BE2C (cell line): ENCODE results near the gene FAM76B.

Experiments used
- DNase-seq: peaks from one replicate; pipeline ENCODE4 v3.0.0-alpha.2; 2020
- H3K27me3 ChIP-seq: fragments of 250-450 bp; sonication (Bioruptor Pico); 2 replicates; pipeline ENCODE4 v1.5.1; 2020; ENCODE audit warnings: mild to moderate bottlenecking
- H3K36me3 ChIP-seq: fragments of 250-450 bp; sonication (Bioruptor Pico); 2 replicates; pipeline ENCODE4 v1.5.1; 2020; ENCODE audit warnings: mild to moderate bottlenecking
- H3K4me1 ChIP-seq: fragments of 250-450 bp; sonication (Bioruptor Pico); 2 replicates; pipeline ENCODE4 v1.5.1; 2020
- H3K4me3 ChIP-seq: 2 replicates; pipeline ENCODE4 v1.5.1; 2011; ENCODE audit warnings: low read depth, low read length
- H3K9me3 ChIP-seq: fragments of 250-450 bp; sonication (Bioruptor Pico); 2 replicates; pipeline ENCODE4 v1.5.1; 2020
- TF ChIP-seq, protein P1 (sequence below): IDR thresholded peaks from 2 replicates; pipeline ENCODE4 v1.5.1; 2012; ENCODE audit warnings: mild to moderate bottlenecking, low read depth, low read length

FAM76B gene

DNA sequence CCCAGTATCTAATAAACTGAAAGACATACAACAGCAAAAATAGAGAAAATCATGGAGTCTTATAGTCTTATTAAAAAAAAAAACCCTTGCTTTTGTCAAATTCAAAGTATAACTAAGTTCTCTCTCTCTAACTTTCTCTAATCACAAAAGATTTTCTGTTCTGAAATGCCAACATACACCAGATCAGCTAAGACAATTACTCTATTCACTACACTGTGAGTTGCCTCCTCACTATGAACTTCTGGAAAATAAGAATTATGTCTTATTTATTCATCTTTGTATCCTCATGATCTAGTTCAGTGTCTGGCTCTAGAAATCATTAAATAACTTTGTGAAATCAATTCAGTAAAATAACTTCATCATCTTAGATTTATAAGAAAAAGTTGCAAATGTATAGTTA lies 12.7 kb downstream of the FAM76B start:
- Histone ChIP-seq H3K4me1 (no peaks in the 10 kb centered on the region; the same call in 1 of the 2 replicates), H3K9me3 (no peaks in the 10 kb centered on the region), H3K27me3 (no peaks in the 10 kb centered on the region), H3K36me3 (peaks cover 58% of the 10 kb centered on the region), H3K4me3 (no peak overlapping the region)
- DNase-seq: no peak
- TF ChIP-seq, protein P1, sequence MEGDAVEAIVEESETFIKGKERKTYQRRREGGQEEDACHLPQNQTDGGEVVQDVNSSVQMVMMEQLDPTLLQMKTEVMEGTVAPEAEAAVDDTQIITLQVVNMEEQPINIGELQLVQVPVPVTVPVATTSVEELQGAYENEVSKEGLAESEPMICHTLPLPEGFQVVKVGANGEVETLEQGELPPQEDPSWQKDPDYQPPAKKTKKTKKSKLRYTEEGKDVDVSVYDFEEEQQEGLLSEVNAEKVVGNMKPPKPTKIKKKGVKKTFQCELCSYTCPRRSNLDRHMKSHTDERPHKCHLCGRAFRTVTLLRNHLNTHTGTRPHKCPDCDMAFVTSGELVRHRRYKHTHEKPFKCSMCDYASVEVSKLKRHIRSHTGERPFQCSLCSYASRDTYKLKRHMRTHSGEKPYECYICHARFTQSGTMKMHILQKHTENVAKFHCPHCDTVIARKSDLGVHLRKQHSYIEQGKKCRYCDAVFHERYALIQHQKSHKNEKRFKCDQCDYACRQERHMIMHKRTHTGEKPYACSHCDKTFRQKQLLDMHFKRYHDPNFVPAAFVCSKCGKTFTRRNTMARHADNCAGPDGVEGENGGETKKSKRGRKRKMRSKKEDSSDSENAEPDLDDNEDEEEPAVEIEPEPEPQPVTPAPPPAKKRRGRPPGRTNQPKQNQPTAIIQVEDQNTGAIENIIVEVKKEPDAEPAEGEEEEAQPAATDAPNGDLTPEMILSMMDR: no peak

DNA sequence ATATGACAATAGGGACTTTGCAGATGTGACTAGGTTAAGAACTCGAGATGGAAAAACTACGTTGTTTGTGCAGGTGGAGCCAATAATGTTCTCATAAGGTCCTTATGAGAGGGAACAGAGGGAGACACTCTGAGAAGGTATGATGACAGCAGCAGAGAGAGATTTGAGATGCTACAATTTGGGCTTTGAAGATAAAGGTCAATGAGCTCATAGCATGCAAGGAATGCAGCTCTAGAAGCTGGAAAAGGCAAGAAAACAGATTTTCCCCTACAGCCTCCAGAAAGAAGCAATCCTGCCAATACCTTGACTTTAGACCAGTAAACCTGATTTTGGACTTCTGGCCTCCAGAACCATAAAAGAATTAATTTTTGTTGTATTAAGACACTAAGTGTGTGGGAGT lies 21.1 kb downstream of the FAM76B start:
- Histone ChIP-seq H3K4me1 (peaks cover 4% of the 10 kb centered on the region; the same call in 1 of the 2 replicates), H3K4me3 (no peak overlapping the region), H3K27me3 (no peaks in the 10 kb centered on the region), H3K36me3 (peaks cover 8% of the 10 kb centered on the region; the same call in 1 of the 2 replicates), H3K9me3 (no peaks in the 10 kb centered on the region)
- no peak for DNase-seq
- TF ChIP-seq, protein P1: no peak

DNA sequence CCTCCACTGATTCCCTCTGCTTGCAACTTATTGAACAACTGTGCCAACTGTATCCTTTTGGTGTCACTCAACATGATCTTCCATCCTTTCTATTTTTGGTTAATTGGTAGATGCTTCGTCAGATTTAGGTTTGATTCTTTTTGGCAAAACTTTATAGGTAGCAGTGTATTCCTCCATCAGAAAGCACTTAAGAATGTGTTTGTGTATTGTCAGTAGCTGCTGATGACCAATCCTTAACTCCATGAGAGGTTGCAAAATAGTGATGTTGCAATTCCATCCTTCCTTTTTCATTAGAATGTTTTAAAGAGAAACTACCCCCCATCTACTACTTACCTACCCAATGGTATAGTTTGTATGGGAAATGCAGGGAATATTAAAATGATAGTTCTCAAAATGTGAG lies 22.1 kb downstream of the FAM76B start:
- no peak for DNase-seq
- H3K27me3 ChIP-seq: no peaks in the 10 kb centered on the region
- no peak overlapping the region for H3K4me3 ChIP-seq
- peaks cover 4% of the 10 kb centered on the region; the same call in 1 of the 2 replicates for H3K4me1 ChIP-seq
- TF ChIP-seq, protein P1: no peak
- peaks cover 8% of the 10 kb centered on the region; the same call in 1 of the 2 replicates for H3K36me3 ChIP-seq
- no peaks in the 10 kb centered on the region for H3K9me3 ChIP-seq

DNA sequence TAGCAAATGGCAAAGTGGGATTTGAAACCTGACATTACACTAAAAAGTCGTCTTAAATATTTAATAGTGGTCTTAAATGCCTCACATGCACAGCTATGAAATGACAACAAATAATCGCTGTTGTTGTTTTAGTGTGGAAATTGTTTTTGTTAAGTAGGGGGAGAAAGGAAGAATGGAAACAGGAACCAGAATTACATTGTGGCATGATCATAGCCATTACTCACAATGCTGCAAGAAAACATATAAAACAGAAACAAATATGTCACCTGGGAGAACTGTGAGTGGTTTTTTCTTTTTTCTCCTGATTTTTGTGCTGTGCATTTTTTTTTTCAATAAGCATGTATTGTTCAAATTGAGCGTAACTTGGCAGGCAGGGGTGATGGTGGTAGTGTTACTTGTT lies 22.9 kb downstream of the FAM76B start:
- TF ChIP-seq, protein P1: no peak
- peaks cover 8% of the 10 kb centered on the region; the same call in 1 of the 2 replicates for H3K36me3 ChIP-seq
- H3K4me3 ChIP-seq: no peak overlapping the region
- H3K9me3 ChIP-seq: no peaks in the 10 kb centered on the region
- no peak for DNase-seq
- H3K4me1 ChIP-seq: peaks cover 4% of the 10 kb centered on the region; the same call in 1 of the 2 replicates
- H3K27me3 ChIP-seq: no peaks in the 10 kb centered on the region

DNA sequence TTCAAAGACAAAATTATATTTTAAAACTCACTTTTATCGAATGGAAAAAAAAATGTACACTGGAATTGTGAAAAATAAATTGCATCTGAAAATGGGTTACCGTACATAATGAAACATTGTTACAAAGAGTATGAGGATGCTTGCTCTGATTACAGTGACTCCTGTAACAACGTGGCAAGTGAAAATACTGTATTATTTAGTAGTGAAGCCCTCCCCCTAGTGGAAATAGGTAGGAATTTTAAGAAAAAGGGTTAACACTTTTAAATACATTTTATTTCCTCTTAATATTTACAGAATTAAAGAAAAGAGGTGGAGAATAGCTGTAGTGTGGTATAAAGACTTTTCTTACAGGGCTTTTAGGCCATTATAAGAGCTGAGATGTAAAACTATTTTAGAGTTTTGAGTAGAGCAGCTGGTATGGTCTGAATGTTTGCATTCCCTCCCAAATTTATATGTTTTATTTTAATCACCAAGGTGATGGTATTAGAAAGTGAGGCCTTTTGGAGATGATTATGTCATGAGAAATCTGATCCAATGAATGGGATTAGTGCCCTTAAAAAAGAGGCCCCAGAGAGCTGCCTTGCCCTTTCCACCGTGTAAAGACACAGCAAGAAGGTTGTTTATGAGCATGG lies 25.2 kb downstream of the FAM76B start:
- Histone ChIP-seq H3K4me3 (no peak overlapping the region), H3K4me1 (peaks cover 4% of the 10 kb centered on the region), H3K36me3 (no peaks in the 10 kb centered on the region), H3K9me3 (no peaks in the 10 kb centered on the region), H3K27me3 (no peaks in the 10 kb centered on the region)
- no peak for DNase-seq
- TF ChIP-seq, protein P1: peak; percentile 54

DNA sequence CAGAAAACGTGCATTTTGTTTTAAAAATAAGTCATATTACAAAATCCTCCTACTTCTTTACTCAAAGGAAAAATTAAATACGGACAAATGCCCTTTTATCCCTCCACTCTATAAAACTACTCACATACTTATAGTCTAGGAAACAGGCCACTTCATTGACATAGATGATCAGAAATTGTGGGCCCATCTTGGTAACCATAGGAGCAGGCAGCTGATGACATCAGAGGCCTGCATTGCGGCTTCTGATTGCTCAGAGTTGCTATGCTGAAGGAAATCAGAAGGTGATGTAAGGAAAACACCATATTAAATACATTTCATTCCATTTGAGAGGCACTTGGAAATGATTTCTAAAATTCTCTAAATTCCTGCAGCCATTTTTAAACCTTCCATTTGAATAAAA lies 27.0 kb downstream of the FAM76B start:
- H3K9me3 ChIP-seq: no peaks in the 10 kb centered on the region
- H3K36me3 ChIP-seq: no peaks in the 10 kb centered on the region
- H3K4me1 ChIP-seq: peaks cover 4% of the 10 kb centered on the region
- no peak for DNase-seq
- TF ChIP-seq, protein P1: no peak
- H3K27me3 ChIP-seq: no peaks in the 10 kb centered on the region
- no peak overlapping the region for H3K4me3 ChIP-seq
